ELF-1 (cell line): ENCODE measurements around the gene MACROD1.

Source experiments
- DNase-seq: peaks from one replicate; pipeline ENCODE4 v3.0.0-alpha.2; 2016; ENCODE audit warnings: low read depth, low spot score

MACROD1 gene

DNA sequence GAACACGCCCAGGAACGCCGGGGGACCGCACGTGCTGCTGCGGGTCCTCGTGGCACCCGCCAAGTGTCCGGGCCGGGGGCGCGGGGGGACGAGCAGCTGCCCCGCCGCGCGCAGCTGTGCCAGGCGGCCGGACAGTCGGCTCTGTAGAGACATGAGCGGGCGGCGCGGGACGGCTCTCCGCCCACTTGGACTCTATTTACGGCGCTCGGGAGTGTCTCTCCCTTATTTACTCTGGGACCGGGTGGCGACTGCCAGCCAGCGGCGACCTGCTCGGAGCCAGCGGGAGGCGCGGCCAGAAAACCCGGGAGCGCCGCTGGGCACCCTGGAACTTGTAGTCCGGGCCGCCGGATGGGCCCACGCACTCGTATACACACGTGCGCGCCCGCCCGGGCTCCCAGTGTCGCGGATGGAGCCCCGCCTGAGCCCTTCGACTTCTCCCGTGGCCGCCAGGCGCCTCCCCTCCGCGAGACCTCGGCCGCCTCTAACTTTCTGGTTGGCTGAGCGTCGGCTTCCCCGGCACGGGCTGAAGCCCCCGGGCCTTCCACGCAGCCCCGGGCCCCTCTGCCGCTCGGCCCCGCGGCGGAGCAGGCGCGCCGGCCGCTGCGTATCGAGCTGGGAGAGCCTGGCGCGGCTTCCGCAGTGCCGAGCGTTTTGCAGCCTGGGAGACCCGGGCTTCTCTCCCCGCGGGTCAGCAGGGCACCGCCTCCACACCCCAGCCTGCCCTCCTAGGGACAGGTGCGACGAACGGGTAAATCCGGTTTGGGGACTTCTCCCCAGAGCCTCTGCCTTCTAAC, at the start of gene MACROD1:
Gene MACROD1 (minus strand): TSS at position 272 of the 794 bp plus-strand sequence. CDS start 119 bp downstream, at position 153.
- DNase-seq: peak; percentile 95

GRCh38 chr11:64211181-64211872, 45.4 kb upstream of the MACROD1 start:
- DNase-seq: no peak

DNA sequence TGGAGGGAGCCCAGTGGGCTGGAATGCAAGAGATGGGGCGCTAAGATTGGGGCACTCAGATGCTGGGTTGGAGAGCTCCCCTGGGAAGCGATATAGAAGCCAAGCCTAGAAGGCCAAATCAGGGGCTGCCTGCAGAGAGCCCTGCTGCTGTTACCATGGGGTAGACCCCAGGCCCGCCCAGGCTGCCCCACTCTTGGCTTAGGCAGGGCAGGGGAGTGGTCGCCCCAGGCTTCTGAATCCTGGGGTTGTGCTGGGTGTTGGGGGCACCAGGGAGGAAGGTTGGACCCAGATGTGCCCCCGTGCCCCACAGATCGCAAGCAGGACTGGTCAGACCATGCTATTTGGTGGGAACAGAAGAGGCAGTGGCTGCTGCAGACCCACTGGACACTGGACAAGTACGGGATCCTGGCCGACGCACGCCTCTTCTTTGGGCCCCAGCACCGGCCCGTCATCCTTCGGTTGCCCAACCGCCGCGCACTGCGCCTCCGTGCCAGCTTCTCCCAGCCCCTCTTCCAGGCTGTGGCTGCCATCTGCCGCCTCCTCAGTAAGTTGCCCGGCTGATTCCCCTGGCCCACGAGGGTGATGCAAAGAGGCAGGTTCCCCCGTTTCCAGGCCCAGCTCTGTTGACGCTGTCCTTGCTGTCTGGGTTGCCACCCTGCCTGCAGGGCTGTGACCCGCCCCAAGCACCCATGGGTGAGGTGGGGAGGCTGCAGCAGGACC, 44.5 kb upstream of the MACROD1 start:
- no peak for DNase-seq

- no peak for DNase-seq
Observed at GRCh38 chr11:64209563-64209843, 43.6 kb upstream of the MACROD1 start.

GRCh38 chr11:64208796-64209562, 43.1 kb upstream of the MACROD1 start:
- DNase-seq: no peak

GRCh38 chr11:64208086-64208795, 42.3 kb upstream of the MACROD1 start:
- DNase-seq: no peak

GRCh38 chr11:64207256-64208085, 41.6 kb upstream of the MACROD1 start:
- no peak for DNase-seq

GRCh38 chr11:64206457-64207255, 40.7 kb upstream of the MACROD1 start, which contains the start of gene FERMT3:
FERMT3 (plus strand) TSS chr11:64206721; CDS start chr11:64207365, 644 bp downstream.
- DNase-seq: no peak

DNA sequence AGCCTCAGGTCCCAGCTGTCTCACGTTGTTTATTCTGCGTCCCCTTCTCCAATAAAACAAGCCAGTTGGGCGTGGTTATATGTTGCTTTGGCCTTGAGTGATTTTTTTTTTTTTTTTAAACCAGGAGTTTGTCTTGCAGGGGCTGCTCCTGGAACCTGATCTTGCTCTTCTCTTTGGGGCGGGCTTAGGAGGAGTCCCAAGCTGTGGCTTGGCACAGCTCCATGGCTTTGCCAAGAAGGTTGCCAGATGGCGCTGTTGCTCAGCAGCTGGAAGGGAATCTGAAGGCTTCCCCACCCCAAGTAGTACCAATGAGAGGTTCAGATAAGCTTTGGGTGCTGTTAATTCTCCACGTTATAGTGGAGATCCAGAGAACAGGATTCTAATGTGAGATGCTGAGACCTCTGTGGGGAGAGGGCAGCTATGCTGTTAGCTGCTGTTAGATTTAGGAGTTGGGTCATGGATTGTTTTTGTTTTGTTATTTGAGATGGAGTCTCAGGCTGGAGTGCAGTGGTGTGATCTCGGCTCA, 38.6 kb upstream of the MACROD1 start:
- peak; percentile 75 for DNase-seq

GRCh38 chr11:64204080-64204440, 38.1 kb upstream of the MACROD1 start:
- no peak for DNase-seq

- DNase-seq: no peak
Observed at GRCh38 chr11:64203421-64204079, 37.6 kb upstream of the MACROD1 start.

DNA sequence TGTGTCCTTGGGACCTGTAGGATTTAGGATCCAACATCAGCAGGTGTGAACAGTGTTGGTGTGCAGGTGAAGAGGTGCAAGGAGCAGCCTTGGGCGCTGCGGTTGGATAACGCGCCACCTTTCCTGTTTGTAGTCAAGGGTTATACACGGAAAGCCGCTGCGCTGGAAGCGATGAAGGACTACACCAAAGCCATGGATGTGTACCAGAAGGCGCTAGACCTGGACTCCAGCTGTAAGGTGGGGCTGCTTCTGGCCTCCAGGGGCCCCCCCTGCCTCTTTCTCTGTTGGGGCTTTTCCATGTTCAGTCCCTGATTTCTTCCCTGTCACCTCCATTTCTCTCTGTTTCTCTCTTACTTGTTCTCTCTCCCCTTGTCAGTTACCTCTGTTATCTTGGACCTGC, 37.1 kb upstream of the MACROD1 start:
- DNase-seq: no peak

- DNase-seq: no peak
Observed at GRCh38 chr11:64201543-64201942, 35.6 kb upstream of the MACROD1 start.

GRCh38 chr11:64198511-64198910, 32.6 kb upstream of the MACROD1 start:
- DNase-seq: no peak

DNA sequence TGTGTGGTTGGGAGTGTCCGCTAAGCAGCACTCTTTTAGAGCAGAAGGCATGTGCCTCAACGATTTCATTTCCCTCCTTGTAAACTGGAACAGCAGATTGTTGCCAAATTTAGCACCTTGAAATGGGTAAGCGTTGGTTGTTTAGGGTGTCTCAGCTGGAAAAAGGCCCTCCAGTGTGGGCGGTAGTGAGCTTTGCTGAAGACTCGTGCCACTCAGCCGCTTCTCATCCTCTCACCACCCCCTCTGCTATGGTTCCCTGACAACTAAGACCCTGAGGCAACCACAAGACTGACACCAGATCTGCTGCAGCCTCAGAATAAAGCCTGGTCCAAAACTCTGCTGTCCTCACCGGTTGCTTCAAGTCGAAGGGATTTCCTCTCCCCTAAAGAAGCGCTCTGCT, 30.7 kb upstream of the MACROD1 start:
- no peak for DNase-seq

DNA sequence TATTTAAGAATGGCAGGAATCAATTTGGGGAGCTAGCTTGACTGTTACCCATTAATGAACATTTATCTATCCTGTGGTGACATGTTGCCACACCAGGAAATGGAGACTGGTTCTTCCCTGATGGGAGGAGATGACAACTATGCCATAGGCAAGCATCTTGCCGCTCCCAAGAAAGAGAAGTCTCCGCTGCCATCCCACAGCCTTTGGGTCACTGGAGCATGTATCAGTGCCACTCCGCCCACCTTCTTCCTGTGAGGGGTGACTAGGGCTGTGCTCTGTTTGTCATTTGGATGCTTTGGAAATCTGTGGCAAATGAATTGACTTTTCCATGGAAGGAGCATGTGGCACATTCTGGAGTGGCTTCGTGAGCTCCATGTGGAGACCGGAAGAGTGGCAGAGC, 26.5 kb upstream of the MACROD1 start:
- no peak for DNase-seq

DNA sequence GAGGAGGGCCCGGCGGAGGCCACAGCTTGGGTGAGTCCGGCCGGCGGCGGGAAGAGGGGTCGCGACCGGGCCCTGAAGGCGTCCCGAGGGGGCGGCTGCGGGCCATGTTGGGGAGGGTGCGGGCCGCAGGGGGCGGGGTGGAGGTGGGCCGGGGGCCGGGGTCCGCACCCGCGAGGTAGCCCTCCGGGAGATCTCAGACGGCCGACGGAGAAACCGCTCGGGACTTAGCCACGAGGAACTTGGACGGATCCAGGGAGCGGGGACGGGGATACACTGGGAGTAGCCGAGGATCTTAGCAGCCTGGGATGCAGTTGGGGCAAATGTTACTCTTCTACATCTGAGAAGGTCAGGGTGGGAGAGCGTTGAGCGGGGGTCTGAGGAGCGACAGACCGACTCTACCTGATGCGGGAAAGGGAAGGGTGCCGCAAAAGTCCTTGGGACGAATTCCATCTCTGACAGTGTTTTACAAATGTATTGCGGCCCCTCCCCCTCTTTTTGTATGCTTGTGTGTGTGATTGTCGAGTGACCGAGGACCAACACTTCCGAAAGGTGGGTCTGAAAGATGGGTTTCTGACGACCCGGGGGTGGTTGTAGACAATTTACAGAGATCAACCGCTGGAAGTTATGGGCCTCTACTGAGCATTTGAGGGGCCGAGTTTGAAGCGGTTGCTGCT, 20.7 kb upstream of the MACROD1 start:
- DNase-seq: no peak
